ENCODE data around the gene CELA1.
"Not testable (repeated sequence)": the region's sequence is repeated elsewhere in the genome, so short reads cannot be mapped to it uniquely, and the experiment has no call there.

The CELA1 gene

GRCh38 chr12:51362307-51362706, 15.8 kb upstream of the CELA1 start:
- DNase-seq: no peak
- Mint-ChIP-seq H3K4me1 (peaks cover 31% of the 10 kb centered on the region), H3K9me3 (no peaks in the 10 kb centered on the region), H3K4me3 (no peak overlapping the region), H3K27ac (peak overlapping the region in 1 of 2 donors; percentile 19), H3K27me3 (no peaks in the 10 kb centered on the region)
- no peak for ATAC-seq

DNA sequence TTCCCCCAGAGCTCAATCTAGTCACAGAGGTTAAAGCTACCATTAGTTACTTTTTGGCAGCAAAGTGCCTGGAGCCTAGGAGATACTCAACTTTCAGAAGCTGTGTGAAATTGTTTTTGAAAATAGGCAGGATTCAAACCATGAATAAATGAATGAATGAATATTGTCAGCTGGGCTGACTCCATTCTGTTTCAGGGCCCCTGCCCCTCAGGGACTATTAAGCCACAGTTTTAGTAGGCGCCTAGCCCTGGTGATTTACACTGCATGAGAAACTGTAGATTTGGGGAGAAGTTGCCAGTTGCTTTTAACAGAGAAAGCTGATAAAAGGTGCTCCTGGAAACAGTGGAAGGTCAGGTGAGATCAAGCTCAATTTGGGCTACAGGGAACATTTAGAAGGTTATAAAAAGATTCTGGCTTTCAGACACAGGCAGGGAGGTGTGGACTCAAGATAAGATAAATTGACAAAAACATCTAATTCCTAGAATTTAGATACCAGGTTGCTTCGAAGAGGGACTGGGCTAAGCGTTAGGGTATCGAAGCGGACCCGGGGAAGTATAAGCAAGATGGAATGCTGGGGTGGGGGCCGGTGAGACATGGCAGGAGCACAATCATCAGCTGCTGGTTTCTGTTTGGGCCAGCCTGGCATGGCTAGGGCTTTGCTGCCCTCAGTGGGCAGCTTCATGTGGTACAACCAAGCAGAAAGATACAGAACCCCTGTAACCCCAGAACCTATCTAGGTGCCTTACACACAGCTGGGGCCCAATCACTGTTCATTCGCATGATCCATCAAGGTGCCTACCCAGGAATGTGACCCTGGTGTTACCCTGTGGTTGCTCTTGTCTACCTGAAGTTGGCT, 14.9 kb upstream of the CELA1 start:
- Mint-ChIP-seq H3K27ac (peak overlapping the region in 1 of 2 donors; percentile 52), H3K4me1 (peaks cover 33% of the 10 kb centered on the region), H3K27me3 (no peaks in the 10 kb centered on the region), H3K9me3 (no peaks in the 10 kb centered on the region), H3K4me3 (no peak overlapping the region)
- ATAC-seq (no peak), DNase-seq (no peak)

DNA sequence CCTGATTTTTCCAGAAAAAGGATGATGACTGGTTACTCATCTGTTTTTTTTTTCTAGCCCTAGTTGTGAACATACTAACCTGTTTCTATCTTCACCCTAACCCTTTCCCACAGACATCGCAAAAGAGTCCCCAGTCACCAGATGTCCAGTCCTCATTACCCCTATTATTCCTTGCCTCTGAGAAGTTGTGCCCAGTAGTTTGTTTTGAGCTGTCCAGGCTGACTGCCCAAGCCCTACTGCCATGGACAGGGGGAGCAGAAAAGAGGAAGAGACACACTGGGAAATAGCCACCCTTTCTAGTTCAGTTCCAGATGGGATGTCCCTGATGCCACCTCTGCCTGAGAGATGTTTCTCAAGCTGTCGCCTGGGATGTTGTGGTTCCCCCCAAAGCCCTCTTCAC, 13.8 kb upstream of the CELA1 start:
- Mint-ChIP-seq H3K4me3 (no peak overlapping the region), H3K4me1 (peaks cover 27% of the 10 kb centered on the region), H3K27ac (no peak overlapping the region), H3K27me3 (no peaks in the 10 kb centered on the region), H3K9me3 (no peaks in the 10 kb centered on the region)
- ATAC-seq (no peak), DNase-seq (no peak)

- DNase-seq: no peak
- Mint-ChIP-seq H3K9me3 (no peaks in the 10 kb centered on the region), H3K4me3 (no peak overlapping the region), H3K27ac (no peak overlapping the region), H3K4me1 (peaks cover 23% of the 10 kb centered on the region), H3K27me3 (no peaks in the 10 kb centered on the region)
- no peak for ATAC-seq
Observed at GRCh38 chr12:51359851-51360250, 13.4 kb upstream of the CELA1 start.

GRCh38 chr12:51358496-51358895, 12.0 kb upstream of the CELA1 start:
- H3K27ac Mint-ChIP-seq: no peak overlapping the region
- no peak for ATAC-seq
- H3K9me3 Mint-ChIP-seq: no peaks in the 10 kb centered on the region

GRCh38 chr12:51357374-51358047, 11.0 kb upstream of the CELA1 start:
- H3K4me1 Mint-ChIP-seq: peaks cover 21% of the 10 kb centered on the region
- H3K27me3 Mint-ChIP-seq: no peaks in the 10 kb centered on the region
- H3K4me3 Mint-ChIP-seq: no peak overlapping the region
- H3K27ac Mint-ChIP-seq: no peak overlapping the region
- no peaks in the 10 kb centered on the region for H3K9me3 Mint-ChIP-seq
- ATAC-seq: peak; percentile 79
- peak in 1 of 2 donors; percentile 36 for DNase-seq

More at GRCh38 chr12:51358496-51358895, 12.0 kb upstream of the CELA1 start:
- Mint-ChIP-seq H3K27me3 (no peaks in the 10 kb centered on the region), H3K4me3 (no peak overlapping the region), H3K4me1 (peaks cover 21% of the 10 kb centered on the region)
- DNase-seq: no peak

DNA sequence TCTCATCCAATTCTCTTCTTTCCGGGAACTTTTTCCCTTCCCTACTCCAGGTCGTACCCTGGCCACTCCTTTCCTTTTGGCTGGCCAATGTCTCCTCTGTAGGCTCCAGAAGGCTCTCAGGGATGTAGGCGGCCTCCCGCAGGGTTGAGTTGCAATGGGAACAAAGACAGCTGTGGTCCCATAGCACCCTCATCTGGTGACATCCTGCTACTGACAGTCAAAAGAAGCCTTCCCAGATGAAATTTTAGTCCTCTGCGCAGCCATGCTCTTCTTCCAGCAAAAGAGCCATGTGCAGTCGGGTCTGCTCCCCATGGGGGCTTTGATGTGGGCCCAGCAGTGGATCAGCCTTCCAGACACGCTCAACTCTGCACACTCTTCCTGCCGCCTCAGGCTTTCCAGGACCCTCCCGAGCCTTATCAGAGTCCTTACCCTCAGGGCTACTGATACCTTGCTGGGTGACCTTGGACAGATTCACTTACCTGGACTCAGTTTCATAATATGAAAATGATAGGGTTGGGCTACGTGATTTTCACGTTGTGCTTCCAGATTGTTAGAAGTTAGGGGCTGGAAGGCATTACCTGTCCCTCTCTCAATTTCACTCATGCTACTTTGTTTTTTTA, 5.5 kb upstream of the CELA1 start:
- H3K9me3 Mint-ChIP-seq: no peaks in the 10 kb centered on the region
- H3K27ac Mint-ChIP-seq: peak overlapping the region in 1 of 2 donors; percentile 55
- ATAC-seq: no peak
- no peaks in the 10 kb centered on the region for H3K27me3 Mint-ChIP-seq
- DNase-seq: peak; percentile 26 to 30
- H3K4me1 Mint-ChIP-seq: peaks cover 2% of the 10 kb centered on the region
- H3K4me3 Mint-ChIP-seq: no peak overlapping the region

- Mint-ChIP-seq H3K4me3 (no peak overlapping the region), H3K27ac (no peak overlapping the region), H3K9me3 (no peaks in the 10 kb centered on the region), H3K4me1 (no peaks in the 10 kb centered on the region), H3K27me3 (no peaks in the 10 kb centered on the region)
- no peak for ATAC-seq
- DNase-seq: no peak
Observed at GRCh38 chr12:51349026-51349425, 2.5 kb upstream of the CELA1 start.

GRCh38 chr12:51348116-51348515, 1.6 kb upstream of the CELA1 start:
- Mint-ChIP-seq H3K4me3 (no peak overlapping the region), H3K27ac (peak overlapping the region in 1 of 2 donors; percentile 74), H3K4me1 (no peaks in the 10 kb centered on the region), H3K27me3 (no peaks in the 10 kb centered on the region), H3K9me3 (no peaks in the 10 kb centered on the region)
- no peak for DNase-seq
- no peak for ATAC-seq

DNA sequence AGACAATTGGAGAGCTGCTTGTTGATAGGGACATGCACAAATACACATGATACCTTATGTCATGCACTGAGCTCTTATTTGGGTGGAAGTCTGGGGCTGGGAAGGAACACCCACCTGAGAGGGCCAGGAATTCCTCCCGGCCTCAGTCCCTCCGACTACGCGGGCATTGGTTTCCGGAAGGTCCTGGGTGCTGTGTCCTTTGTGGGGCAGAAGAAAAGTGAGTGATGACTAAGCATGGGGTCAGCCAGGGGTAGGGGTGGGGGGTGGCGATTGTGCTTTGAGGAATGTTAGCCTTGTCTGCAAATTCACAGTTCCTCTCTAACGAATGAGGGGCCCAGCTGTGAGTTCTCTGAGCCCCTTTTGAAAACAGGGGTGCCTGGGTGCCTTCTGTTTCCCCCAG, 798 bp downstream of the CELA1 start:
- peaks cover 20% of the 10 kb centered on the region for H3K4me1 Mint-ChIP-seq
- DNase-seq: no peak

GRCh38 chr12:51343201-51343600, 3.3 kb downstream of the CELA1 start:
- H3K9me3 Mint-ChIP-seq: no peaks in the 10 kb centered on the region
- no peak overlapping the region for H3K27ac Mint-ChIP-seq
- ATAC-seq: no peak
- H3K27me3 Mint-ChIP-seq: no peaks in the 10 kb centered on the region
- DNase-seq: no peak
- no peak overlapping the region for H3K4me3 Mint-ChIP-seq
- H3K4me1 Mint-ChIP-seq: peaks cover 20% of the 10 kb centered on the region

More for the DNA sequence above, 798 bp downstream of the CELA1 start:
- no peaks in the 10 kb centered on the region for H3K27me3 Mint-ChIP-seq
- H3K9me3 Mint-ChIP-seq: no peaks in the 10 kb centered on the region
- no peak for ATAC-seq
- H3K27ac Mint-ChIP-seq: no peak overlapping the region
- no peak overlapping the region for H3K4me3 Mint-ChIP-seq

DNA sequence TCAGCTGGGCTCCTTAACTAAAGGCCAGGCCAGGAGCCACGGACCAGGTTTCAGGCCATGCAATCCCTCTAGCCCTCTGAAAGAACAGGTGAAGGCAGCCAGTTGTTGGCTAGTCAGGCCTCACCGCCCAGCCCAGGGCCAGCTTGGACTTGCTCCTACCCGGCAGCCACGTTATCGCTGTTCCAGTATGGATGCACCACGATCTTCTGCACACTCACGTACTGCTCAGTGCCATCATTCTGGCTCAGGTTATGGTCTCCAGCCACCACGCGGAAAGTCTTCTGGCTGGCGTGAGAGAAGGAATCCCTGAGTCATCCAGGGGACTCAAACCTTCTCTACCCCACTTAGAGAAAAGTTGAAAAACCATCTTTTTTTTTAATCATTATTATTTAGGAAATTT, 4.1 kb downstream of the CELA1 start:
- Mint-ChIP-seq H3K27ac (no peak overlapping the region), H3K9me3 (no peaks in the 10 kb centered on the region), H3K4me3 (no peak overlapping the region), H3K4me1 (peaks cover 20% of the 10 kb centered on the region), H3K27me3 (no peaks in the 10 kb centered on the region)
- ATAC-seq: no peak
- no peak for DNase-seq

- Mint-ChIP-seq H3K27me3 (no peaks in the 10 kb centered on the region), H3K9me3 (no peaks in the 10 kb centered on the region), H3K4me1 (peaks cover 26% of the 10 kb centered on the region), H3K27ac (peak overlapping the region; percentile 42 to 70), H3K4me3 (peak overlapping the region; percentile 54 to 62)
- DNase-seq (peak; percentile 64 to 68), ATAC-seq (peak; percentile 84)
Observed at GRCh38 chr12:51341251-51342007, 5.0 kb downstream of the CELA1 start.

DNA sequence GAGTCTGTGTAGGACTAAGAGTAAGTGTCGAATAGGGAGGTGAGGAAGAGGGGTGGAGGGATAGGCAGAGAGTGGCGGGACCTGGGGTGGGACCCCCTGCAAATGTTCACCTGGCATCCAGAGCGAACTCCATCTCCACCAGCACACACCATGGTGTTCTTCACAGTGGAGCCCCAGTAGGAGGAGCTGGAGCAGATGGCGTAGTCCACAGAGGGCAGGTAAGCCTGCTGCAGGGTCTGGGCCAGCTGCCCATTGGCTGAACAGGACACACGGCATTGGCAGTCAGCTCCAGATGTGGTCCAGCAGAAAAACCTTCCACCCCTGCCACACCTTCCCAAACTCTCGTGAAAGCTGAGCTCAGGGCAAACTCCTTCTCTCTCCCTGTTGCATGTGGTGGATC, 6.7 kb downstream of the CELA1 start:
- ATAC-seq (no peak), DNase-seq (no peak)
- H3K4me3 Mint-ChIP-seq: no peak overlapping the region
- no peaks in the 10 kb centered on the region for H3K9me3 Mint-ChIP-seq
- peaks cover 26% of the 10 kb centered on the region for H3K4me1 Mint-ChIP-seq
- no peaks in the 10 kb centered on the region for H3K27me3 Mint-ChIP-seq
- H3K27ac Mint-ChIP-seq: no peak overlapping the region

- not testable (repeated sequence) for H3K4me3 Mint-ChIP-seq, ATAC-seq, H3K27me3 Mint-ChIP-seq, DNase-seq, H3K27ac Mint-ChIP-seq, H3K9me3 Mint-ChIP-seq
- H3K4me1 Mint-ChIP-seq: peaks cover 21% of the 10 kb centered on the region
Observed at GRCh38 chr12:51337336-51337735, 9.1 kb downstream of the CELA1 start.
